ENCODE data around the gene NFX1. TPM values are rescaled to one million over a fixed set of nuclear protein-coding genes. Genes with fewer than 3 reads are reported as not detected.

Gene NFX1
- total RNA-seq, 4 donors from 2014 or later: 35.2 to 101 (median 59.6) TPM

DNA sequence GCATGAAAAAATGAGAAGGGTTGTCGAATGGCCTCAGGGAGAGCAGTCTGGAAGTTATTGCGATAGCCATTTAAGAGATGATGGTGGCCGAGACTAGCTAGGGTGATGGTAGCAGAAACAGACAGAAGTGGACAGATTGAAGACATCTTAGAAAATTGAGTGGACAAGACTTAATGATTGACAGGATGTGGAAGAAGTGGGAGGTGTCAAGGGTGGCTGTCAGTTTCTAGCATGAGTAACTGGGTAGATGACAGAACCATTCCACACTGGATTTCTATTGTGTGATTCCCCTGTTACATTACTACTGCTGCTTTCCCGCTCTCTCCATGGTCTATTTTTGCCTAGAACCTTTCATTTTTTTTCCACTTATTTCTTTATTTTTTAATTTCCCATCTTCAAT is 12.8 kb upstream of the NFX1 start:
- no peak for DNase-seq
- Histone ChIP-seq H3K27me3 (no peaks in the 10 kb centered on the region), H3K36me3 (peaks cover 0 to 93% (median 6%) of the 10 kb centered on the region in 3 donors), H3K27ac (no peak overlapping the region), H3K4me1 (no peaks in the 10 kb centered on the region), H3K4me3 (no peak overlapping the region), H3K9me3 (no peaks in the 10 kb centered on the region)
- no peak for TF ChIP-seq POLR2A (IDR thresholded peaks at IDR 0.05)
- TF ChIP-seq, protein P1, sequence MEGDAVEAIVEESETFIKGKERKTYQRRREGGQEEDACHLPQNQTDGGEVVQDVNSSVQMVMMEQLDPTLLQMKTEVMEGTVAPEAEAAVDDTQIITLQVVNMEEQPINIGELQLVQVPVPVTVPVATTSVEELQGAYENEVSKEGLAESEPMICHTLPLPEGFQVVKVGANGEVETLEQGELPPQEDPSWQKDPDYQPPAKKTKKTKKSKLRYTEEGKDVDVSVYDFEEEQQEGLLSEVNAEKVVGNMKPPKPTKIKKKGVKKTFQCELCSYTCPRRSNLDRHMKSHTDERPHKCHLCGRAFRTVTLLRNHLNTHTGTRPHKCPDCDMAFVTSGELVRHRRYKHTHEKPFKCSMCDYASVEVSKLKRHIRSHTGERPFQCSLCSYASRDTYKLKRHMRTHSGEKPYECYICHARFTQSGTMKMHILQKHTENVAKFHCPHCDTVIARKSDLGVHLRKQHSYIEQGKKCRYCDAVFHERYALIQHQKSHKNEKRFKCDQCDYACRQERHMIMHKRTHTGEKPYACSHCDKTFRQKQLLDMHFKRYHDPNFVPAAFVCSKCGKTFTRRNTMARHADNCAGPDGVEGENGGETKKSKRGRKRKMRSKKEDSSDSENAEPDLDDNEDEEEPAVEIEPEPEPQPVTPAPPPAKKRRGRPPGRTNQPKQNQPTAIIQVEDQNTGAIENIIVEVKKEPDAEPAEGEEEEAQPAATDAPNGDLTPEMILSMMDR (IDR thresholded peaks at IDR 0.05): no peak

DNA sequence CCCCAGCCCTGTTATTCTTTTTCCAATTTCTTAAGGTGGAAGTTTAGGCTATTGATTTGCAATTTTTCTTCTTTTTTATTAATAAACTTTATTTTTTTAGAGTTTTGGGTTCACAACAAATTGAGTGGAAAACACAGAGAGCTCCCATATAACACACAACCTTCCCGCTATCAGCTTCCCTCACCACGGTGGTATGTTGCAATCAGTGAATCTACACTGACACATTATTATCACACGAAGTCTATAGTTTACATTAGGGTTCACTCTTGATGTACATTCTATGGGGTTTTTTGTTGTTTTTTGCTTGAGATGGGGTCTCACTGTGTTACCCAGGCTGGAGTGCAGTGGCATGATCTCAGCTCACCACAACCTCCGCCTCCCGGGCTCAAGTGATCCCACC is 4.8 kb upstream of the NFX1 start:
- H3K9me3 ChIP-seq: no peaks in the 10 kb centered on the region
- H3K36me3 ChIP-seq: peaks cover 0 to 27% (median 0%) of the 10 kb centered on the region in 3 donors
- no peak for DNase-seq
- H3K27ac ChIP-seq: no peak overlapping the region
- no peak overlapping the region for H3K4me3 ChIP-seq
- peaks cover 0 to 15% (median 2%) of the 10 kb centered on the region in 4 donors for H3K4me1 ChIP-seq
- TF ChIP-seq, protein P1 (IDR thresholded peaks at IDR 0.05): no peak
- no peak for TF ChIP-seq POLR2A (IDR thresholded peaks at IDR 0.05)
- H3K27me3 ChIP-seq: no peaks in the 10 kb centered on the region

DNA sequence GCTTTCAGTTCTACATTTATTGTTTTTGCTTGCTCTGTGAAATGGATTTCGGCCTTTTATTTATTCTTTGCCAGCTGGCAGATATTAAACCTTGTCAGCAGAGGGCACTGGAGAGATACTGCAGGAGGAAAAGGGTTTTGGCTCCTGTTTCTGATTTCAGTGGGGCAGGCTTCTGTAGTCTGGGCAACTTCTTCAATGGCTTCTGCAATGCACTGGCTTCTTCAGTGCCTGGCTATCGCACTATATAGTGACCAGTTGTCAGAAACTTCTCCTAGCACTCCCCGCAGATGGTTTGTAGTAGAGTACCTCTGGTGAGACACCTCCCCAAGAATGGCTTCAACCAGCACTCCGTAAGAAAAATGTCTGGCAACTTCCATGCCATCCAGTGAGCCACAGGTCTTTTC is 3.2 kb upstream of the NFX1 start:
- Histone ChIP-seq H3K36me3 (peaks cover 0 to 13% (median 0%) of the 10 kb centered on the region in 3 donors), H3K27ac (no peak overlapping the region), H3K4me3 (no peak overlapping the region), H3K9me3 (no peaks in the 10 kb centered on the region), H3K27me3 (no peaks in the 10 kb centered on the region), H3K4me1 (peaks cover 0 to 27% (median 10%) of the 10 kb centered on the region in 4 donors)
- peak in 2 of 3 donors; percentile 53 to 74 for DNase-seq
- peak in 1 of 2 donors; percentile 10 for TF ChIP-seq POLR2A (IDR thresholded peaks at IDR 0.05)
- TF ChIP-seq, protein P1 (IDR thresholded peaks at IDR 0.05): peak; percentile 46 to 87 (median 76)

DNA sequence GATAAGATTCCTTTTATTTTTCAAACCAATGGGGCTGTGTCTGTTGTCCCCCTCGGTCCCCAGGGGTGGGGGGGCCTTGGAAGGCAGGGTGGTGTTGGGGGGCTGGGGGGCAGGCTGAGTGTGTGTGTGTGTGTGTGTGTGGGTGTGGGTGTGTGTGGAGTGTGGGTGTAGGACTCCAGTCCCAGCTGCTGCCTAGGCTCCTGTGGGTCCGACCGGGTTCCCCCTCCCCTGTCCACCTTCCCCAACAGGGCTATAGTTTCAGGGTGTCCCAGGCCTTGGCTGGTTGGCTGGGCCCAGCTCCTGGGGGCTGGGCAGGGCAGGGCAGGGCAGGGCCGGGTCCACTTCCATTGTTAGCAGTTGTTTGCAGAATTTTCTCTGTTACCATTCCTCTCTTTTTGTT is 2.1 kb upstream of the NFX1 start:
- Histone ChIP-seq H3K27me3 (no peaks in the 10 kb centered on the region), H3K4me1 (peaks cover 0 to 37% (median 14%) of the 10 kb centered on the region in 4 donors), H3K36me3 (peaks cover 0 to 5% (median 0%) of the 10 kb centered on the region in 3 donors), H3K27ac (no peak overlapping the region), H3K4me3 (no peak overlapping the region), H3K9me3 (no peaks in the 10 kb centered on the region)
- TF ChIP-seq, protein P1 (IDR thresholded peaks at IDR 0.05): no peak
- TF ChIP-seq POLR2A (IDR thresholded peaks at IDR 0.05): no peak
- DNase-seq: no peak

DNA sequence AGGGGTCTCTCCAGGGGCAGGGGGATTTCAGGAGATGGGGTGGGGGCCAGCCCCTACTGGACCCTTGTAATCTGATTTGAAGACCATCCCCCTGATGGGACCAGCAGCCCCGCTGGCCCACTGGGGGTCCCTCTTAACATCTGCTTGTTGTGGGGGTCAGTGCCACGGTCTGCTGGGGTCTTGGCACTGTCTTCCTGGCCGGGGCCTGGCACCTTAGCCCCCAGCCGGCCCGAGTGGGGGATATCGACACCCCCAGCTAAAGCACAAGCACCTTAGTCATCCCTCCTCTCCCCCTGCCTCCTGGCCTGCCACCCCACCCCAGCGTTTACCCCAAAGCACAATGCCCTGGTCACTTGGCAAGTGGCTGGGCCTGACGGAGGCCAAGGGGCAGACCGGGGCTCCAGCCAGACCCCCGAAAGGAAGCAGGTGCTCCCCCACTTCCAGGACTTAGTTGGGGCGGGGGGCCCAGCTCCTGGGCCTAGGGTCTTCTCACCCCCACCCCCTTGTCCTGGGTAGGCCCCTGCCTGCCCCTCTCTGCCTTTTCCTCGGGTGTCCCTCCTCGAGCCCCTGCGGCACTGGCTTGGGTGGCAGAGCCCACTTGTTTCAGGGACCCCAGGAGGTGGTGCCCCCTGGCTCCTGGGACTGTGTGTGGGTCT is 1.4 kb upstream of the NFX1 start:
- peaks cover 0 to 44% (median 14%) of the 10 kb centered on the region in 4 donors for H3K4me1 ChIP-seq
- peaks cover 0 to 5% (median 0%) of the 10 kb centered on the region in 3 donors for H3K36me3 ChIP-seq
- TF ChIP-seq, protein P1 (IDR thresholded peaks at IDR 0.05): no peak
- TF ChIP-seq POLR2A (IDR thresholded peaks at IDR 0.05): no peak
- H3K9me3 ChIP-seq: no peaks in the 10 kb centered on the region
- no peak for DNase-seq
- H3K4me3 ChIP-seq: peak overlapping the region in 3 of 4 donors; percentile 66 to 81 (median 70)
- H3K27me3 ChIP-seq: no peaks in the 10 kb centered on the region
- peak overlapping the region; percentile 95 to 99 (median 98) for H3K27ac ChIP-seq
